HPDE6-E6E7 (cell line): ENCODE results near the gene PHF24.

Source experiments
- DNase-seq: peaks from one replicate; pipeline ENCODE4 v3.0.0; 2011; ENCODE audit warnings: missing footprints; ENCODE audit errors: extremely low spot score

PHF24 gene

DNA sequence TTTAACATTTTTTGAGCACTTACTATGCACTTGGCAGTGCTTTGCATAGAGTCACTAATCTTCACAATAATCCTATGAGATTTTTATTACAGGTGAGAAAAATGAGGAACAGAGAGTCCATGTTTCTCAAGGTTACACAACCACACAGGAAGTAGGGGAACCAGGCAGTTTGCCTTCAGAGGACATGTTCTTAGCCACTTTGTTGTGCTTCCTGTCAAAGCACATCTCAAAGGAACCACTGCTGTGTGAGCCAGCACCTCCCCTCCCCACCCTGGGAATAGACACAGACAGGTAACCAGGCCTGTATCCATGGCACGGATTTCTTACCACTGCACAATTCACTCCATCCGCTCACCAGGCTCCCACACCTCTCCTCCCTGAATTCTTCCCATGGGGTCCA is 25.1 kb downstream of the PHF24 start:
- DNase-seq: no peak

DNA sequence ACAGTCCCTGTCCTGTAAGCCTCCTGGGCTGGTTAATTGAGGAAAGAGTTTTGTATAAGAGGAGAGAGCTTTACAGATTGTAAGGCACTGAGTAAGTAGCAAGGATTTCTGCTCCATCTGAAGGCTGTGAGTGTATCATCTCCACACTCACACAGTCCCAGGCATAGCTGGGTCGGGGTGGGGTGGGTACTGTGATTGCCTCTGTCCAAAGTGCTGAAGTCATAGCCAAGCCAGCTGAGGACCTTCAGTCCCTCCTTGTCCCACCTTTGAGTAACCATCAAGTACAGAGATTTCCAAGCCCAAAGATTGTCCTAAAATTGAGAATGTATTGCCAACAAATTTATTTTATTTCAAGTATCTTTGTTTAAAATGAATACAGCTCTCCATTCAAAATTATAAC is 26.0 kb downstream of the PHF24 start:
- no peak for DNase-seq

DNA sequence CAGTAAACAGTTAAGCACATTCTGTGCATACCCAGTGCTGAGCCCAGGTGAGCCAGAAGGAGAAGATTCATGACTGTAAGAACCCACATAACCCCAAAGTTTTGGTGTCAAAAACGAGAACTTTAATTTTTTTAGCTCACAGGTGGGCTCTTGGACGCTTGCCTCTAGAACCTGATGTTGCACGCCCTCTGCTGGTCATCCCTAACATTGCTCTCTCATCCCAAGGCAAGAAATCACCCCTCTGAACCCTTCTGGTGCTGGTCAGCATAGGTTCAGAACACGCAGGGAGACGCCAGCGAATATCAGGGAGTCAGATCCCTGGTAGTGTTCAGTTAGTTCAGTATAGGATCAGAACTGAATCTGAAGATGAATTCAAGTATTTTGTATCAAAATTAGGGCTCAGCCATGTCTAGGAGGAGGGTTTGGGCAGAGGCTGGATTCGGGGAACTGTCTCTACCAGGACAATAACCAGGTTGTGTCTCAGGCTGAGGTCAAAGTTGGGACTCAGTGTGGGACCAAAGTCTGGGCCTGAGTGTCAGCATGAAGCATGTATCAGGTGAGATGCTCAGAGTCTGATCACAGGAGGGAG is 27.3 kb downstream of the PHF24 start:
- no peak for DNase-seq

DNA sequence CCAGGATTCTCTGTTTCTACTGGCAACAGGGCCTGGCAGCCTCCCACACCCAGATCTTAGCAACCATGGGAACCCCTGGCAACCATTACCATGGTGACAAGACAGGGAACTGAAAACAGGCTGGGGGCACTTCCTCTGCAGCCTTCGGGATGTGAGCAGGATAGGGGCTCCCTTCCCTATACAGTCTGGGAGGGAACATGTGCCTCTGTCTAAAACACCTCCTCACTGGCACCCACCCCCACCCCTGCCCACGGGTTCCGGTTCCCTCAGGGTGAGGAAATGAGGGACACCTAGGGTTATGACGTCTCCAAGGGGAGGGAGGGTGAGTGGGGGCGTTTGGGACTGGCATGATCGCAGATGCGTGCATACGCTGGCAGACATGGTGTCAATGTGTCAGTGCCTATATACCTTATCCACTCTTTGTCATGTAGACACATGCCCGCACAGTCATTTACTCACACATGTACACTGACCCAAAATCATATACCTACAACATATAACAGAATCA is 28.5 kb downstream of the PHF24 start:
- DNase-seq: no peak

DNA sequence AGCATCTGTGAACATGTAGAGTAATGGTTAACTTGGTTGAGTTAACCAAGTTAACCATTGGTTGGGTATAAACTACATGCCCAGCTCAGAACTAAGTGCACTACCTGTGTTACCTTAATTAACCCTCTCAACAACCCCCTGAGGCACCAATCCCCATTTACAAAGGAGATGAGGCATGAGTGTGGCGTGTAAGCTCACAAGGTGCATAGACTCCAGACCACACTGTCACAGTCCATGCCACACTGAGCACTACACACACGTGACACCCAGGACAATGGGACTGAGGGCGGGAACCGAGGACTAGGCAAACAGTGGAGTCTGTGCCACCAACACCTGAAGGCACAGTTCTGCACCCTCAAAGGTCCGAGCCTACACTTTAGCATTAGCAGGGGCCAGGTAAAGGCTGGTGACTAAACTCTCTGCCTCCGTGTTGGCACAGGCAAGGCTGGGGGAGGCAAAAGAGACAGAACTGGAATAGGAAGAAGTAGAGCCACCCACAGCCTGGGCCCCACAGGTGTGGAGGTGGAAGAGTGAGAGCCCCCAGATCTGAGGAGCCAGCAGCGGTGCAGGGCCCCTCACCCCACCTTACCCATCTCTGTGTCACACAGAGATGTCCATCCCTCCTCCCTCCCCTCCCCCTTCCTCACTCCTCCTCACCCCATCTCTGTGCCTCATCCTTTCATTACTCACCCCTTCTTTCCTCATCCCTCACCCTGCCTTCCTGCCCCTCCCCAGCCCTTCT is 29.2 kb downstream of the PHF24 start:
- no peak for DNase-seq

DNA sequence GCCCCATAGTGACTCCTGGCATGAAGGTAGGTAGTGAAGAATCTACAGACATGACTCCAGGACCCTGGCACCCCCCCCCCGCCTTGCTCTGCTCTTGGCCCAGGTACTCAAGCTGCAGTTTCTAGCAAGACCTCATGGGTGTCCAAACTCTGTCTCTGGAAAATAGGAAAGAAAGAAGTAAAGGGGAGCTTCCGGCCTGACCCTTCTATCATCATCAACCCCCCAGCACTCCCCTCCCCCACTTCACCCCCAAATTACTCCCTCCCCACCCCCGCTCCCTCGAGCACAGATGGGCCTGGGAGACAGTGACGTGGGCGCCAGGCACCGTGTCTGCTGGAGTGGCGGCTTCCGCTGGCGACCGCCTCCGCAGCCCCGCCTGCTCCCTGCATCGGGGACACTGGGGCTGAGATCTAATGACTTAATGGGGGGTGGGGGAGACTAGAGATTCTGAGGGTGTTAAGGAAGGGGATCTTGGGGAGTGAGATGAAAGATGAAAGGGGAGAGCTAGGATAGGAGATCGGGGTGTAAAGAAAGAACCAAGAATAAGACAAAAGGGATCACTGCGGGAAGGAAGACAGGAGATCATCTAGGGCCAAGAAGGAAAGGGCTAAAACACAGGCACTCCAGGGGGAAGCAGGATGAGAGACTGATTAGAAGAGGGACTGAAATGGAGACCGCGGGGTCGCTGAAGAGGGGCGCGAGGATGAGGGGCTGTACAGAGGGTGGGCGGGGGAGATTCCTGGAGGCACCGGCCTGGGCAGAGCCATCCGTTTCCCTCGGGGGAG is 30.3 kb downstream of the PHF24 start:
- DNase-seq: no peak

DNA sequence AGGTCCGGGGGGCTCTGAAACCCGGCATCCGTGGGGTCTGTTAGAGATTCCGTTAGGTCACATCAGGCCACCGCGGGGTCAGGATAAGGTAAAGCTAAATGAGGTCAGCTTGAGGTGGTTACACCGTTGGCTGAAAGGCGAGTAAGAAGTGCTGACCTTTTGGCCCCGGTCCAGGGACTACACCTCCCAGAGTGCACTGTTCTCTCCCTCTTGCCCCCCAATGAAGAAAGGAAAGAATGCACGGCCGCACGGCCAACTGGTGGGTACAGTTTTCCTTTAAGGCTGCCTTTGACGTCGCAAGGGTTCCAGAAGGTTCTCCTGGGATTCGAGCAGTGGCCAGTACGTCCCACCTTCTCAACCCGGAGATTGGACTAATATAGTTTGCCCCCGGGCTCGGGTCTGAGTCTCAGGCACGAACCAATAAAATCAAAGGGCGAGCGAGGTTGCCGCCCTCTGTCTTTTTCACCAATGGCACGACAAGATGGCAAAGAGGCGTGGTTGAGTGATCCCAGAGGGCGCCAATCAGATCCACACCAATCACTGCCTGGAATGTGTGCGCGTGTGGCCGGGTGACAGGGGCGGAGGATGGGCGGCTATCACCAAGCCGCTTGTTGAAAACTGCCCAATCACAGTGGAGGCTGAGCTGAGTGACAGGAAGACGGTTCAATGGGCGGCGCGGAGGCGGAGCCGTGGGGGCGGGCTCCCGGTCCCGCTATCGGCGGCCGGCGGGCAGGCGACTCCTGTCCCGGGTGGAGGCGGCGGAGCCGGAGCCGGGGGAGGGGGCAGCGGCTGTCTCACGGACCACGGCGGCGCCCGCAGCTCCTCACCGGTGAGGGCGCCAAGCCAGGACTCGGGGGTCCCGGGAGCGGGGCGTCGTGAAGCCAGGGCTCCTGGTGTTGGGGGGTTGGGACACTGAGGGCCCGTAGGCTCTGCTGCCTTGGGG is 31.2 kb downstream of the PHF24 start, which contains the start of gene DNAJB5:
Gene DNAJB5, plus strand, starts transcription at position 743 of the 943 bp plus-strand sequence. CDS start 886 bp downstream, outside the sequence.
- DNase-seq: peak; percentile 97

DNA sequence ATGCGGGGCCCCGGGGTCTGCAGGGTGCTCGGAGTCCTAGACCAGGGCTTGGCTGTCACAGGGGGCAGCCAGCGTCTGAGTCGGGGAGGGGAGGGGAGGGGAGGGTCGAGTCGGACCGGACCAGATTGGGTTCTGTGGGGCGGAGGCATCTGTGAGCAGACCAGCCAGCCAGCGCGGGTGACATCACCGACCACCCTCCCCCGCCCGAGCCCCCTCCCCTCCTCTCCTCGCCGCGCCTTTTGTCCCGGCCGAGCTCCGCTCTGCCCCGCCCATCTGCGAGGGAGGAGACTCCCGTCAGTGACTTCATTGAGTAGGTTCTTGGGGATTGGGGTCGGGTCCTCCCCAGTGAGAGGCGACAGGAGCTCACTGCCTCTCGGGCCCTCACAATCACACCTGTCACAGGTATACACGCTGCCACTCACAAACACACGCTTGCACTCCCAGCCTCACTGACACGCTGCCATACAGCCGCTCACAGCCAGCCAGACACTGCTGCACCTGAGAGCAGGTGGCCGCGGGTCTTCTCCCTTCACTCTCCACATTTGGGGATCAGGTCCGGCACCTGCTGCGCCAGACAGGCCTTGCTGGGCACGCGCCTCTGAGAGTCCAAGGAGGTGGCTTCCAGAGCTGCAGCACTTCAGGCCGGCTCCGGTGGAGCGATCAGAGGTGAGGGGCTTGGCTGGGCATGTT is 32.0 kb downstream of the PHF24 start:
- DNase-seq: no peak

DNA sequence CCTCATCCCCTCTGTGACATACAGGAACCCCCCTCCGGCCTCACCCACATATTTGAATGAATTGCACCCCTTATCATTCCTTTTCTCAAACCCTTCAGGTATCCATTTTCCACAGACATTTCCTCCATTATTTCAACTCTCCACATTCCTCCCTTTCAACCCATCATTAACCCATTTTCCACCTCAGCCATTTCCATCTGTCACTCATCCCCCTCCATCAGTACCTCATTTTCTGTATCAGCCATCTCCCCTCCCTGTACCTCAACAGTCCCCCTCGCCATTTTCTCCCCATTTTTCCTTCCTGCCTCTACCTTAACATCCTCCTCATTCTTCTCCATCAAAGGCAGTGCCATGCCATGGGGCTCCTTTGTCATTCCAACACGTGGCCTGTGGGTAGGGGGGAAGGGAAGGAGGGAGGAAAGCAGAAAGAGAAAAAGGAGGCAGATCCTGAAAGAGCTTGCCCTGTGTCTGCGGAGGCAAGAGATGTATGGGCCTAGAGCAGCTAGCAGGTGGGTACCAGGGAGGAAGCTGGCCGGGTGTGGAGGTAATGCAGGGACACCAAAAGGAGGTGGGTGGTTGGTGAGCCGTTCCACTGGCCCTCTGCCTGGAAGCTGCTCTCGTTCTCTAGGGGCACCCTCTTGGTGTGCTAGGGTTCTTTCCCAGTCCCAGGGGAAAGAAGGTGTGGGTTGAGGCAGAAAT is 33.0 kb downstream of the PHF24 start:
- DNase-seq: no peak

DNA sequence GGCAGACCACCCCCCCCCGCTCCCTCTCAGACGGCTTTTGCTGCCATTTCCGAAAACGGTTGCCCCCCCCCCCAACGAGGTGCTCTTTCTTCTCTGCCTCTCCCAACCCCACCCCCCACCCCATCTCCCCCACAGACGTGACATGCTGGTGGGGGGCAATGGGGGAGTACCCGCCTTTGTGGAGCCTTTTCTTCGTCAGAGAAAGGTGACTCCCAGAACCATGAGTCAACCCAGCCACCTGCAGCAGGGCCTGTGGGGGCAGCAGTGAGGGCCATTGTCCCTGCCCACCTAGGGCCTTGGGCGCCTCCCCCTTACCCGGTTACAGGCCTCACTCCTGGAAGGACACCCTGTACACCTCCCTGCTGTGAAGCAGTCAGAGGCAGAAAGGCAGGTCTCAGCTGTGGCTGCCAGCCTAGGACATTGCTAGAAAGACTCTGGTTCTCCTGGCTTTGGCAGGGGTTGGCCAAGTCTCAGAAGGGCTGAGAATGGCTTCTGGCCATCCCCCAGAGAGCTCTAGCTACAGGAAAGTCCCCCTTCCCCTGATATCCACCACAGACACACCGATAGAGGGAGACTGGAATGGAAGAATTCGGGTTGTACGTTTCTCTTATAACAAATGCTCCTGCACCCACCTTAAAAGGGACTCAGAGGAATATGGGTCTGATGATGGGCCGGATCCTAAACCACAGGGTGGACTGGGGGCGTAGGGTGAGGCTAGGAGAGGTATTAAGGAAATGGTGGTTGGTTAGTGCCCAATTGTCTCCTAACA is 33.7 kb downstream of the PHF24 start:
- DNase-seq: no peak

DNA sequence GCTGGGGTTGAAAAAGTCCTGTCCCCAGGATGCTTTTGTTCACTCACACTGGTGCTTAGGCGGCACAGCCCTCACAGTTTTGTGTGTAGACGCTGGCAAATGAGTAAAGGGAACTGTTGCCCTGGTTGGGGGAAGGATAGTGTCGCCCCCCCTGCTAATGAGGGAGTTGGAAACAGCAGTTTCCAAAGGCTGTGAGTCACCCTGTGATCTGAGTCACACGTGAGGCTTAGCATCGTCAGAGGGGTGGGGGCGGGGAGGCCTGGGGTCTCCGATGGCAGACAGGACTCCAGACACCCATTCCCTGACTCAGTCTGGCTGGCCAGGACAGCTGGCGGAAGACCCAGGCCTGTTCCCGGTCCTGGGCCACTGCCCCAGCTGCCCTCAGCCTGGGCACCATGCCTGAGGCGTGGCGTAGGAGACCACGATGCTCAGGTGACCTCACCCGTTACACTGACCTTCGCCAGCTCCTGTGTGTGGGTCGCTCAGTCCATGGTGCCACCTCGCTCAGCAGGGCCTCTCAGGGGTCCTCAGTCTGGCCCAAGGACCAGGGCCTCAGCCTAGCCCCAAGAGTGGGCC is 34.4 kb downstream of the PHF24 start:
- DNase-seq: peak; percentile 56

DNA sequence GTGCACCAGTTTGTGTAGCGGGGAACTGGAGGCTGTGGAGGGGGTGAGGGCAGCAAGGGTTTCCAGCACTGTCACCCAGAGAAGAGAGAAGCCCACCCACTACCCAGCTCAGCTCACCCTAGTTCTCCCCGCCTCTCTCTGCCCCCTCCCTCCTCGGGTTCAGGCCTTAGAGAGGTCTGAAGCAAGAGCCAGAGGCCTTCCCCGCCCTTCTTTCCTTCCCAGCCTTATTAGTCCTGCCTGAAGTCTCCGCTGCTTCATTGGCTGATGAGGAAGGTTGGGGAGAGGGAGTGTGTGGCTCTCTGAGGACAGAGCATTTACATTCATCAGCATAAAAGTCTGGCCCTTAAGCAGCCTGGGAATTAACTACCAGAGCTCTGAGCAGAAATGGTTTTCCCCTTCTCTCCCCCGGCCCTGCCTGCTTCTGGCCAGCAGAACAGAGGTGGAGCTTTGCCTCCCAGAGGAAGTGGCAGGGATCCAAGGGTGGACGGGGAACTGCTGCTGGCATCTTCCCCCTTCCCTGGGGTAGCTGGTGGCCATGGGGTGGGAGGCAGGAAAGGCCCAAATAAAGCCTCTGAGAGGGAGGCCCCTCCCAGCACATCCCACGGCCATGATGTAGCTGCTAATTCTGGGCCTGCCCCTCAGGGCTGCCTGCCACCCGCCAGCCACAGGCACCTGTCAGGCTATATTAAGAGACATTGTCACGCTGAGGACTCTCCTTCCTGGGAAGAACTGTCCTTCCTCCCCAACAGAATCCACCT is 35.6 kb downstream of the PHF24 start:
- no peak for DNase-seq

DNA sequence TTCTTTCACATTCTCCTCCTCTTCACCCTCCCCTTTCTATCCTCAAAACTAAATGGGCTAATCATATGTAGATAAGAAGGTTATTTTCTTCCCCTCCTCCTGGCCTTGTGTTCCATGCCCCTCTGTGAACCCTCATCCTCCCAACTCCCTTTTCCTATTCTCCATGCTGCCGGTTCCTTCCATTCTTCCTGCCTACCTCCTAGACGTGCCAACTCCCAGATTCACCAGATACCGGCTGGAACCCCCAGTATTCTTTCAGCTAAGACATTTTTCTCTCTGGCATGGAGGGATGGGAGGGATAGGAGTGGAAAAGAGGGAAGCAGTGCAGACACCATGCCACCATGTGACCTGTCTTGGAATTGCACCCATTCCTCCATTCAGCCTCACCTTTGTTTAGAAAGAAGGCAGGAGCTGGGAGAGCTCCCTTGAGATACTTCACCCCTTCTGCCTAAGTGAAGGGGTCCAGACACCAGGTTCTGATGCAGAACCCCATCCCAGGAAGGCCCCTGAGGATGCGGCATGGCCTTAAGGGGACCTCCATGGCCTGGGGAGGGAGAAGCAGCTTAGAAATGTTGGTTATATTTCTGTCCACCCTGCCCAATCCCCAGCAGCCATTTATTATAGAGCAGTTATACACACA is 36.3 kb downstream of the PHF24 start:
- DNase-seq: no peak

DNA sequence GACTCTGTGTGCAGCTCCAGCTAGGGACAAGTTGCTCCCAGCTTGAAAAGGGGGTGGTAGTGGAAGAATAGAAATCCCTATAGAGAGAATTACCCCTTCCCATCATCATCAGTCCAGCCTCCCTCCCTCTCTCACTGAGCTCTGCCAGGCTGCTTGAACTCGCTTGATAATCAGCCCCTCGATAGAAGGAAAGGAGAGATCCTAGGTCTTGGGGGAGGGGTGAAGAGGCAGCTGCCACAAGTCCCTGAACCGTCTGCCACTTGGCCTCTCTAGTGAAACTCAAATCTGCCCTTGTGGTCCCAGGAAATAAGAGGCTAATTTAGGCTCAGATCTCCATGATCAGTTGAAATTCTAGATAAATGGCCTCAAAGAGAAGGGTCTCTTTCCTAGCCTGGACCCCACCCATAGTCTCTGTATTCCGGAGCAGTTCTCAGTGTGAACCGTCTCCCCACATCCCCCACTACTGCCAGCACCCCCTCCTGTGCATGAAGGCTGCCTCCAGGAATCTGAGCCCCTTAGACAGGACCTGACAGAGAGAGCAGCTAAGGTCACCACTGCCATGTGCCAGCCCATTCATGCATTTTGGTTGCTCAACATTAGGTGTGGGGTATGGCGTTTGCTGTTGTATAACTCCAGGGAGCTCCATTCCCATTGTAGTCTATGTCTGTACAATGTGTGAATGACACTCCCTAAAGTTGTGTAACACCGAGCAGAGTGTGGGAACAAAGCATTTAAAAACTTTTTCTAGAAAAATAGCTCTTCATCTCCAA is 37.0 kb downstream of the PHF24 start:
- DNase-seq: no peak

DNA sequence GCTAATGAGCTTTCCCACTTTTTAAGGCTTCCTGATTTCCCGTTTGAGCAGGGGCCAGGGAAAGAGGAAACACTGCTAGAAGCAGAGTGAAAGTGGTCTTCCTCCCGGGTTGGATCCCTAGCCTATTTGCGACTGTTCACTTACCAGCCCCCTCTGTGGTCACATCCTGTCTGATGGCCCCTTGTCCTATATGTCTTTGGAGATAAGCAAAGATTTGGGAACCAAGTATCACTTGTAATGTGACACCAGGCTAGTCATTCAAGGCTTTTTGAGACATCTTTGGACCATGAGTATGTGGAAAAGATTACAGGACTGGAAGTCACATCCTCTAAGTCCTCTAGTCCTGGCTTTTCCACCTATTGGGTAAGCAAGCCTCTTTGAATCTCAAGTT is 37.6 kb downstream of the PHF24 start:
- DNase-seq: no peak

DNA sequence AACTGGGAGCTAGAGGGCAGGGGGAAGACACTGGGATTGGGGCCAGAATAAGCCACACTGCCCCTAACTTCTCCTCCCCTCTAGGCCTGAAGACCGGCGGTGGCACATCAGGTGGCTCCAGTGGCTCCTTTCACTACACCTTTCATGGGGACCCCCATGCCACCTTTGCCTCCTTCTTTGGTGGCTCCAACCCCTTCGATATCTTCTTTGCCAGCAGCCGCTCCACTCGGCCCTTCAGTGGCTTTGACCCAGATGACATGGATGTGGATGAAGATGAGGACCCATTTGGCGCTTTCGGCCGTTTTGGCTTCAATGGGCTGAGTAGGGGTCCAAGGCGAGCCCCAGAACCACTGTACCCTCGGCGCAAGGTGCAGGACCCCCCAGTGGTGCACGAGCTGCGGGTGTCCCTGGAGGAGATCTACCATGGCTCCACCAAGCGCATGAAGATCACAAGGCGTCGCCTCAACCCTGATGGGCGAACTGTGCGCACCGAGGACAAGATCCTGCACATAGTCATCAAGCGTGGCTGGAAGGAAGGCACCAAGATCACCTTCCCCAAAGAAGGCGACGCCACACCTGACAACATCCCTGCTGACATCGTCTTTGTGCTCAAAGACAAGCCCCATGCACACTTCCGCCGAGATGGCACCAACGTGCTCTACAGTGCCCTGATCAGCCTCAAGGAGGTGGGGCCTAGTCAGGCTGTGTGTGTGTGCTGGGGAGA is 38.3 kb downstream of the PHF24 start:
- no peak for DNase-seq
